Hematopoietic multipotent progenitor cell treated with erythropoietin and hydrocortisone succinate and interleukin-3 and kit ligand, for 15 days (in vitro differentiated cells): Measurements from ENCODE around the gene OR2T1.
"Not testable (repeated sequence)": the region's sequence is repeated elsewhere in the genome, so short reads cannot be mapped to it uniquely, and the experiment has no call there.

Source experiments
- DNase-seq: peaks from one replicate; pipeline ENCODE4 v3.0.0-alpha.2; 2015; ENCODE audit warnings: low spot score

Gene OR2T1

DNA sequence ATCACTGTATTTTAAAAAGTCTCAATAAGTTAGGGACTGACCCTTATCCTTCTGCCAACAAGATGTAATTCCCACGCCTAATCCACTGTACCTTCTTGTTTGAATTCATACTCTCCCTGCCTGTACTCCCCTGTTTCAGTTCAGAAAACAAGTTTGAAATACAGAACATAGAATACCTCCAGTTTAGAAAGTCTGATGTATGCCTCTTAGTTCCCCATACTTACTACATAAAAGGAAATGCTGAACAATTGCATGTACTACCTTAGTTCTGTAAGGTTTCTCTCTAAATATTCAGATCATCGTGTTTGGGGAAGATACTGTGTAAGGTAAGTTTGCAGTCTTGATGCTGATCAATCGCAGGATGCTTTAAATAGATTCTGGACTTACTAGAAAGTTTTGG lies 33.5 kb downstream of the OR2T1 start:
- not testable (repeated sequence) for DNase-seq

DNA sequence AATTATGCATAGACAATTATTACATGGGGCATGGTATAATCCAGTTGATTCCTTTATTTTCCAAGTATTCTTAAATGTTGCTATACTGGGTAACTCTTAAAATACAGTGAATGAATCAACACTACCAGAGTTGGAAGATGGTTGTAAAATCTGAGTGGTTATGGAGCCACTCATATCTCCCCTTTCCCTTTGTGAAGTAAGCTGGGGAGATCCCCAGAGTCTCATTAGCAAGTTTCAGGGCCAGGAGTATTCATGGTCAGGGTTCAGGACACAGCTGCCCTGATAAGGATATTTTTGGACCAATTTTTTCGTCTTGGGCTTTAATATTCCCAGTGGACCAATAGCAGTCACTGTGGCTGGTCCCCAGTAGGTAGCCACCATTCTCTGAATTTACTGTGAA lies 35.8 kb downstream of the OR2T1 start:
- DNase-seq = not testable (repeated sequence)

DNA sequence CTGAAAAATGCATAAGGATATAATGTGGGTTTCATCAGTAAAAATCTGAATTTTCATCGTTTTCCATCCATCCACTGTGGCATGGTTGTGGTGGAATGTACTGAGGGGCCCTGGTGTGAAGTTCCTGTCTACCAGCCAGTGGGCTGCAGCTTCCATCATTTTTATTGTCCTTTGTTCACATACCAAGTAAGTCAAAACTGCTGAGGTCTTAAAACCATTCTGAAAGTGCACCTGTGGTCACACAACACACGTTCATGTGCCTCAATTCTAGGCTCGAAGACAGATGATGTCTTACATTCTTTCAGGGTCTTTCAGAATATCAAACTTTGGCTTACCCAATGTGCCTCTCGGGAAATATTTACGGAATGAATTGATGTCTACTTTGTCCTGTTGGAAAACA lies 36.4 kb downstream of the OR2T1 start:
- not testable (repeated sequence) for DNase-seq

DNA sequence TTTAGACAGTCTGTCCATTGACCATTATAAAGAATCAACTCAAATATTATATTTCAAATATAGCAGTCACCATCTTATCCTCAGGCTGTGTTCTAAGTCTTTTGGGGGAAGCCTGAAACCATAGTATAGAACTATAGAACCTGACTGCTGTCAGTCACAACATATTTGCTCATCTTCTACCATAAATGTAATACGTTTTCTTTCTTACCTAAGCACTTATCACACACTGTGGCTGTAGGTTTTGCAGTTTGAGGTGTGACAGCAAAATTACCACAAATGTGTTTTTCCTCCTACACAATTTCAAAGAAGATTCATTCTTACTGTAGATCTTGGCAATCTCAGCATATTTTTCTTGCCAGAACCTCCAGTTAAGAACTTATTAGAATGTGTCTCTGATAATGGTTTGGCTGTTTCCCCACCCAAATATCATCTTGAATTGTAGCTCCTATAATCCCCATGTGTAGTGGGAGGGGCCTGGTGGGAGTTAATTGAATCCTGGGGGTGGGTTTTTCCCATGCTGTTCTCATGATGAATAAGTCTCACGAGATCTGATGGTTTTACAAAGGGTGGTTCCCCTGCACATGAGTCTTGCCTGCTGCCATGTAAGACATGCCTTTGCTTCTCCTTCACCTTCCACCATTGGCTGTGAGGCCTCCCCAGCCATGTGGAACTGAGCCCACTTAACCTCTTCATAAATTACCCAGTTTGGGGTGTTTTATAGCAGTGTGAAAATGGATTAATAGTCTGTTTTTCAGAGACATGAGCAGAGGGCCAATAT lies 39.8 kb downstream of the OR2T1 start:
- DNase-seq = not testable (repeated sequence)

DNA sequence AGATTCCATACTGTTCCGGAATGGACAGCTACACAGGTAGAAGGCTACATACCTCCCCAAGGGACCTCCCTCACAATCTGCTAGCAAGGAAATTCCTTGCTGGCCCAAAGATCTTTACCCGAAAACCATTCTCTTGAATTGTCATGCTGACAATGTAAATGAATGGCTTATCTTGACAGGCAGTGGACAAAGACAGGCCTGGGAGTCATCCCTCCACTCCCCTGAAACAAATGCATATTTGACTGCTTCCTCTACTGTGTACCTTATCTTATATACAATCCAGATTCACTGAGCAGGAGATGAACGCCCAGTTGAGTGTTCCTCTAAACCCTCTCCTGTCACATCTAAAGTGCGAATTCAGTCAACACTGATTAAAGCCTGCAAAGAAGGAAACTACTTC lies 41.8 kb downstream of the OR2T1 start:
- DNase-seq = not testable (repeated sequence)

DNA sequence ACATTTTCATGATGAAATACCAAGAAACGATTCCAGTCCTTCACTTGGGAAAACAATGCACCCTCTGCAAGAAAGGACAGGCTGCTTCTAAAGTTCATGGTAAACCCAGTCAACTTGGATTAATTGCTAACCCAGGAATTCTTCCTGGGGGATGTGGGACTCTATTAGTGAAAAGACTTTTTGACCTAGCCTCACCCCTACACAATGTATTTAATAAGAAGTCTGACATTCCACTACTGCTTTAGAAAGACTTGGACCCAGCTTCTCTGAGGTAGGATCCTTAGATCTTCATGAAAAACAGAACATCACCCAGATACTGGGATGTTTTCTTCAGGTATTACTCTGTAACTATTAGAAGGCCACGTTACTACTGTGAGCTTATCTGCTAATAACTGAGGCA lies 42.6 kb downstream of the OR2T1 start, which contains the start of gene OR2T2:
OR2T2 (plus strand) TSS at position 239 of the 400 bp plus-strand sequence. CDS start 7,161 bp downstream, outside the sequence.
- DNase-seq = not testable (repeated sequence)

DNA sequence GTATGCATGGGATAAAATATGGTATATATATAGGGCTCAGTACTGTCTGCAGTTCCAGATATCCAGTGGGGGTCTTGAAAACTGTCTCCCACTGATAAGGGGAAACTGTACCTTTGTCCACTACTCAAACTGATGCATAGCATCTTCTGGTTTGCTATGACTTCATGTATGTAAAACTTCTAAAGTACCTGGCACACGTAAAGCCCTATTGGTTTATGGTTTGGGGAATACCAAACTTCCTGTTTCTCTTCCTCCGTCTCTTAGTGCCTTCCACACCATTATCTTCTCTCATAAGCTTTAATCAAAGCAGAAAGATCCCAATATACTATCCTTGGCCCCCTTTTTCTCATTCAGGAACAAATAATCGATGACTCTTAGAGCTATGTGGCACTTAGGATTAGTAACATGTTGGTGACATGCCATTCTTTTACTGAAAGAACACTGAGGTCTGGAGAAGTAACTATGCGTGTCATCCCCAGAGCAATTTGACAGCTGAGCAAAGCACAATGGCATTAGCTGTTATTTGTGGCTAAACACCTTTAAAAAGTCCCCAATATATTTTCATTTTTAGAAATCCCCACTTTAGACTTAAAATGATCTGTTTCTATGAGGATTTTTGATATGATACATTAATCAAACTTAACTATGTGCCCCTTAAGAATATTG lies 45.7 kb downstream of the OR2T1 start:
- DNase-seq = not testable (repeated sequence)

DNA sequence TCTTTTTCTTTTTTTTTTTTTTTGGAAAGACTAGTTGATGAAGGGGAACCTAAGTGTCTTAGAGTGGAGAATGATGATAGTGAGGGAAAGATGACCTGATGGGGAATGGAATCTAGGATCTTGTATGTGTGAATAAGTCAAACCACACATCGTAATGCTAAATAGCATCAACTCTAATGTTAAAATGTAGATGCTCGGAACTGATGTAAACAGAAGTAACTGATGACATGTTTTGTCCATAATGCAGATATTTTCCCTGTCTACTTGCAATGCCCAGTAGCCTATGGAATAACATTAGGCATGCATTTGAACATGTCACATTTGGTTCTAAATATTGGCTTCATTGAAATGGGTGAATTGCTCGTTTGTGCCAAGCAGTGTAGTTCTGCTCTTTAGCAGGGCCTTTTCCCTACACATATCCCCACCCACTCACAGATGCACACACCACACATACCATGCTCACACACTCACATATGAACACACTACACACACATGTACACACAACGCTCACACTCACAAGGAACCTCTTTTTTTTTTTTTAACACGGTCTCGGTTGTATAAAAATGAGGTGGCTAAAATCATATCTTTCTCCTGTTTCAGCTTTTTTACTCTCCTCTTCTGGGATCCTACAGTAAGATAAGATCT lies 47.1 kb downstream of the OR2T1 start:
- not testable (repeated sequence) for DNase-seq

DNA sequence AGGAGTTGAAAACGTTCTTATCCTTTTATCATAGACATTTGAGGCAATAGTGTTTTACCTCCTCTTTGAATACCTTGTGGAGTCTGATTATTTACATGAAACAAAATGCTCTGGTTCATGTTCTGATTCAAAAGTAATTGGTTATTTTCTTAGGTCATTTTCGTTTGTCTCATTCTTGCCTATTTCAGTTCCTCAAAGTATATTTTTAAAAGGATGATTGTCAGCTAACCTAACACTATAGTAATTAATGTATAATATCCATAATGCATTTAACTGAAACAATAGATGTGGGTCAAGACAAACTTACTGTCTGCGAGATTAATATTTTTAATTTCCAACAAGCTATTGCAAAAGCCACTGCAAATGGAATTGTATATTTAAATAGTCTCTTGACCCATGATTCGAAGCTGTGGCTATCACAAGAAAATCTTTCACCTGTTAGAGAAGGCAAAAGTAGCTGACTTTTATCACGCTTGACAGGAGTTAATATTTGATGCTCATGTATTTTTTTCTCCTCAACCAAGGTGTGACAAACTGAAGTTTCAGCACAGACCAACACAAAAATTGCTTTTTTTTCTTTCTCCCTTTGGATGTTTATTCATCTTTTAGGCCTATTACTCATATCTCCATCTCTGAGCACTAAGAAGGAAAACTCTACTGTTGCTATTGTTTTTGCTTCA lies 47.8 kb downstream of the OR2T1 start:
- not testable (repeated sequence) for DNase-seq

DNA sequence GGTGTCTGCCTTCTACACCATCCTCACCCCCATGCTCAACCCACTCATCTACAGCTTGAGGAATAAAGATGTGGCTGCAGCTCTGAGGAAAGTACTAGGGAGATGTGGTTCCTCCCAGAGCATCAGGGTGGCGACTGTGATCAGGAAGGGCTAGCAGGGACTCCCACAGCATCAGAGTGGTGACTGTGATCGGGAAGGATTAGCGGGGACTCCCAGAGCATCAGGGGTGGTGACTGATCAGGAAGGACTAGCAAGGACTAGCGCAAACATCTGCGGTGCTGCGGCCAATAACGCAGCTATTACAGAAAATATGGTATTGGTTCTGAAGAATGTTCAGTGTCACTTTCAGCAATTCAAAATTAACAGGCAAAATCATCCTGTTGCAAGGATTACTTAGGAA lies 50.8 kb downstream of the OR2T1 start:
- not testable (repeated sequence) for DNase-seq

DNA sequence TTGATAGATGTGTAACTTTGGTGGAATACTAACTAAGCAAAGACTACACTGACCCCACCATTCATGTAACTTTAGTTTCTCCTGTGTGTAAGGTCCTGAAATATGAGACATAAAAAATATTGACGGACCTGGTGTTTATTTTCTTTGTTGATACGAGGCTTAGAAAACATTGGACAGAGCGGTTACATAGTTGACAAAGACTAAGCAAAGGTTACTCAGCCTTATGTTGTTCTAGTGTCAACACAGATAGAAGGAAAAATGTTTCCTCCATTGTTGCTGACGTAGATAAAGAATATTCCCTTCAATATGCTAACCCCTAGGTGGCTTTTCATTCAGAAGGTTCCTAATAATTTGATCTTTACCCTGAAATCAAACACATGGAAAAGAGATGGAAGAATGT lies 52.2 kb downstream of the OR2T1 start:
- not testable (repeated sequence) for DNase-seq

DNA sequence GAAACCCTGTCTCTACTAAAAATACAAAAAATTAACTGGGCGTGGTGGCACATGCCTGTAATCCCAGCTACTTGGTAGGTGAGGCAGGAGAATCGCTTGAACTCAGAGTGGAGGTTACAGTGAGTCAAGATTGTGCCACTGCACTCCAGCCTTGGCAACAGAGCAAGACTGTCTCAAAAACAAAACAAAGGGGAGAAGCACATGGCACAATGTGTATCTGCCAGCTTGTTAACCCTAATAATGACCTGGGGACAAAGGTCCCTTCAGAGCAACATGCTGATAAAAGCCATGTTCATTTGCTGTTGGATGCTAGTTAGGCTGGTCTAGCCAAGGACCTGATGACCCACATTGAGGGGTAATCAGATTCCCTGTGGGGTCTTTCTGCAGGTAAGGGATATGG lies 53.8 kb downstream of the OR2T1 start:
- DNase-seq = not testable (repeated sequence)
